Tibial nerve (tissue), 4 donors: ENCODE measurements around the gene OSBPL5. TPM values are rescaled to one million over a fixed set of nuclear protein-coding genes. Genes with fewer than 3 reads are reported as not detected.

Source experiments
- DNase-seq, 2 donors: peaks; one replicate each; pipeline ENCODE4 v3.0.0-alpha.2; 2019; ENCODE audit warnings: low spot score in 2 of 2
- H3K27ac ChIP-seq, 4 donors: fragments of 200-600 bp; sonication (generic) in 3 of 4; one replicate each; pipeline ENCODE4 v1.5.1; 2017 to 2019; ENCODE audit warnings: mild to moderate bottlenecking in 1 of 4
- H3K27me3 ChIP-seq, 2 donors: fragments of 200-600 bp; sonication (generic) in 1 of 2; one replicate each; pipeline versions ENCODE4 v1.5.1 to v1.6.0; 2017 to 2019
- H3K36me3 ChIP-seq, 3 donors: fragments of 200-600 bp; sonication (generic); one replicate each; pipeline ENCODE4 v1.5.1; 2018 to 2019
- H3K4me1 ChIP-seq, 4 donors: fragments of 200-600 bp; sonication (generic) in 3 of 4; one replicate each; pipeline ENCODE4 v1.5.1; 2017 to 2019
- H3K4me3 ChIP-seq, 4 donors: fragments of 200-600 bp; sonication (generic) in 3 of 4; one replicate each; pipeline ENCODE4 v1.5.1; 2017 to 2019; ENCODE audit warnings: mild to moderate bottlenecking in 1 of 4, moderate library complexity in 1 of 4
- H3K9me3 ChIP-seq, 4 donors: fragments of 200-600 bp; sonication (generic) in 3 of 4; one replicate each; pipeline ENCODE4 v1.5.1; 2017 to 2019
- EP300 ChIP-seq, 2 donors: sonication (generic); formaldehyde crosslinking; IDR thresholded peaks; one replicate each; pipeline ENCODE4 v1.6.1; 2017; ENCODE audit warnings: antibody characterized with exemption in 2 of 2, mild to moderate bottlenecking in 1 of 2
- POLR2A ChIP-seq, 2 donors: fragments of 450-650 bp; IDR thresholded peaks; one replicate each; pipeline ENCODE4 v1.6.1; 2017; ENCODE audit warnings: antibody characterized with exemption in 2 of 2, mild to moderate bottlenecking in 2 of 2, moderate library complexity in 2 of 2
- WGBS, 2 donors: methylation state at CpG; one replicate each; pipeline ENCODE4 v1.1.5; 2018; 5-methylcytosine and 5-hydroxymethylcytosine counted together
- total RNA-seq, 4 donors: library from RNA; depleted of rRNA; stranded (reverse); fragments of >200 nt; gene quantifications; one replicate each; pipeline ENCODE4 v1.1.0, GENCODE V29; 2016
- TF ChIP-seq, protein P1 (sequence below), 5 experiments: fragments of 200-600 bp in 3 of 5; fragments of 450-650 bp in 2 of 5; sonication (generic) in 3 of 5; IDR thresholded peaks; one replicate each; pipeline ENCODE4 v1.5.1; 2016 to 2019; ENCODE audit warnings: antibody characterized with exemption in 5 of 5, mild to moderate bottlenecking in 3 of 5, moderate library complexity in 2 of 5

The OSBPL5 gene
- total RNA-seq, 4 donors from 2014 or later = 58.8 to 168 (median 106) TPM

DNA sequence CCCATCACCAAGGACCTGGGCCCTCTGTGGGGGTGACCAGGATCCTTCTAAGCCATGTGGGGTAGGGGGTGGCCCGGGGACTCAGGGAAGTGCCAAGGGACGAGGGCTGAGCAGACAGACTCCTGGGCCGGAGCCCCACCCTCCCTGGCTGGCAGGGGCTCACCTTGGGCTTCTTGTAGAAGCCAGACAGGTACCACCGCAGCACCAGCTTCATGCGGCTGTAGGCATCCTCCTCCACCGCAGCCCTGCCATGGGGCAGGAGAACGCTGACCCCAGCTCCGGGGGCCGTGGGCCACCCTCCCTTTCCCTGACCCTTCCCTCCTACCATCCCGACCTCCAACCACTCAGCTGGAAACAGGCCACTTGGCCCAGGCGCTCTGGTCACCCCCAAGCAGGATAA is 62.0 kb downstream of the OSBPL5 start:
- peak overlapping the region in 1 of 4 donors; percentile 31 for H3K27ac ChIP-seq
- H3K27me3 ChIP-seq = no peaks in the 10 kb centered on the region
- peaks cover 0 to 88% (median 0%) of the 10 kb centered on the region in 3 donors for H3K36me3 ChIP-seq
- H3K4me1 ChIP-seq = no peaks in the 10 kb centered on the region
- no peaks in the 10 kb centered on the region for H3K9me3 ChIP-seq
- H3K4me3 ChIP-seq = no peak overlapping the region
- DNase-seq = no peak
- TF ChIP-seq EP300 (IDR thresholded peaks at IDR 0.05) (no peak), POLR2A (IDR thresholded peaks at IDR 0.05) (no peak)
- TF ChIP-seq, protein P1, sequence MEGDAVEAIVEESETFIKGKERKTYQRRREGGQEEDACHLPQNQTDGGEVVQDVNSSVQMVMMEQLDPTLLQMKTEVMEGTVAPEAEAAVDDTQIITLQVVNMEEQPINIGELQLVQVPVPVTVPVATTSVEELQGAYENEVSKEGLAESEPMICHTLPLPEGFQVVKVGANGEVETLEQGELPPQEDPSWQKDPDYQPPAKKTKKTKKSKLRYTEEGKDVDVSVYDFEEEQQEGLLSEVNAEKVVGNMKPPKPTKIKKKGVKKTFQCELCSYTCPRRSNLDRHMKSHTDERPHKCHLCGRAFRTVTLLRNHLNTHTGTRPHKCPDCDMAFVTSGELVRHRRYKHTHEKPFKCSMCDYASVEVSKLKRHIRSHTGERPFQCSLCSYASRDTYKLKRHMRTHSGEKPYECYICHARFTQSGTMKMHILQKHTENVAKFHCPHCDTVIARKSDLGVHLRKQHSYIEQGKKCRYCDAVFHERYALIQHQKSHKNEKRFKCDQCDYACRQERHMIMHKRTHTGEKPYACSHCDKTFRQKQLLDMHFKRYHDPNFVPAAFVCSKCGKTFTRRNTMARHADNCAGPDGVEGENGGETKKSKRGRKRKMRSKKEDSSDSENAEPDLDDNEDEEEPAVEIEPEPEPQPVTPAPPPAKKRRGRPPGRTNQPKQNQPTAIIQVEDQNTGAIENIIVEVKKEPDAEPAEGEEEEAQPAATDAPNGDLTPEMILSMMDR (IDR thresholded peaks at IDR 0.05) = no peak
- 49 to 53% methylated on average over 11 of the region's 11 CpGs for WGBS, 2 donors

DNA sequence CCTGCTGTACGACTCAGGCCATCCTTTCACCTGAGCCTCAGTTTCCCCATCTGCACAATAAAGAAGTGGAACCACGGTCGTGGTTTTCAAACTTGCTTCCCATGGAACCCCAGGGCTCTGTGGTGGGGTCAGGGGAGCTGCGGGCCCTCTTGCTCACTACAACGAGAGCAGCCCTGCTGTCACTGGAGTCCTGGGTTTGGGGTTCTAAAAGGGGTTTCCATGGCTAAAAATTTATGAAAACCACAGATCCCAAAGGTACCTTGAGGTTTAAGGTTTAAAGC is 62.5 kb downstream of the OSBPL5 start:
- peaks cover 0 to 88% (median 0%) of the 10 kb centered on the region in 3 donors for H3K36me3 ChIP-seq
- no peaks in the 10 kb centered on the region for H3K9me3 ChIP-seq
- peak overlapping the region in 1 of 4 donors; percentile 31 for H3K27ac ChIP-seq
- WGBS, 2 donors = 88 to 94% methylated on average over 5 of the region's 5 CpGs
- H3K27me3 ChIP-seq = no peaks in the 10 kb centered on the region
- no peaks in the 10 kb centered on the region for H3K4me1 ChIP-seq
- H3K4me3 ChIP-seq = no peak overlapping the region
- DNase-seq = no peak
- TF ChIP-seq, protein P1 (IDR thresholded peaks at IDR 0.05) = no peak
- TF ChIP-seq POLR2A (IDR thresholded peaks at IDR 0.05) = no peak
- no peak for TF ChIP-seq EP300 (IDR thresholded peaks at IDR 0.05)

DNA sequence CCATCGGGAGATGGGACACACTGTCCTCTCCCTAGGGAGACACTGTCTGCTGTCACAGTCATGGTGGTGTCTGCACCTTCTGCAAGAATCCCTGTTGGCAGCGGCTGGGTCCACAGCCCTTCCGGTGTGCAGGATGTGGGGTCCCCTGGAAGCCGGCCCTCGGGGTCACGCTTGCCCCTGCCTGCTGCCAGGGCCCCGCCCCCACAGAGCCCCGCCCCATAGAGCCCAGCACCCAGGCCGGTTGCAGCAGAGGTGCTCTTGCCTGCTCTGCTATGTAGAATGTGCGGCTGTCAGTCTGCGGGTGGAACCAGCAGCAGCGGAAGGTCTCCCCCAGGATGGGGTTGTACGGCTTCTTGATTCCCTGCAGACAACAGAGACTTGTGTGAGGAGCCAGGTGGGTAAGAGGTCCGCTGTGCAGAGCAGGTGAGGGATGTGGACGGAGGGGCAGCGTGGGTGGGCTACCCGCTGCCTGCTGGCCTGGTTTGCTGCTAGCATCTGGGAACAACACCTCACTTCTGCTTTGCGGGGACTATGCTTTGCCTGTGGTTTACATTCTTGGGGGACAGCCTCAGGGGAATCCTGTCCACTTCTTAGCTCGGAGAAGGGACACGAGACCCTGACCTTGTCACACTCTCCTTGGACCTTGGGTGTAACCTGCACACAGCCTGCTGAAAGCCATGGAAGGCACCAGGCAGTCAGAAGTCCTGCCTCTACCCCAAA is 63.0 kb downstream of the OSBPL5 start:
- H3K36me3 ChIP-seq = peaks cover 0 to 88% (median 0%) of the 10 kb centered on the region in 3 donors

DNA sequence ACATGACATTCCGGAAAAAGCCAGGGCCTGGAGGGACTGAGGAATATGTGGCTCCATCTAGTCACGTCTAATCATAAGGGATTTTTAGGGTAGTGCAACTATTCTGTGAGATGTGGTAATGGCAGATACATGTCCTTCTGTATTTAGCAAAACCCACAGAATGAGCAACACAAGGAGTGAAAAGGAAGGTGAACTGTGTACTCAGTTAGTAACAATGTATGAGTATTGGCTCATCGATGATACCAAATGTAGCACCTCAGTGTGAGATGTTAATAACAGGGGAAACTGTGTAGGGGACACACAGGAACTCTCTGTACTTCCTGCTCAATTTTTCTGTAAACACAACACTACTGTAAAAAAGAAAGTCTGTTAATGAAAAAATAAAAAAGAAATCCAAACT is 65.9 kb downstream of the OSBPL5 start:
- no peak overlapping the region for H3K4me3 ChIP-seq
- TF ChIP-seq POLR2A (IDR thresholded peaks at IDR 0.05) (no peak), EP300 (IDR thresholded peaks at IDR 0.05) (no peak)
- TF ChIP-seq, protein P1 (IDR thresholded peaks at IDR 0.05) = no peak
- H3K9me3 ChIP-seq = no peaks in the 10 kb centered on the region
- H3K36me3 ChIP-seq = peaks cover 0 to 65% (median 0%) of the 10 kb centered on the region in 3 donors
- peaks cover 0 to 24% (median 8%) of the 10 kb centered on the region in 4 donors for H3K4me1 ChIP-seq
- WGBS, 2 donors = 83 to 88% methylated on average over 3 of the region's 3 CpGs
- DNase-seq = no peak
- H3K27ac ChIP-seq = no peak overlapping the region
- H3K27me3 ChIP-seq = no peaks in the 10 kb centered on the region

More for the DNA sequence above, 63.0 kb downstream of the OSBPL5 start:
- DNase-seq = no peak
- Histone ChIP-seq H3K4me1 (no peaks in the 10 kb centered on the region), H3K27ac (peak overlapping the region in 1 of 4 donors; percentile 31), H3K9me3 (no peaks in the 10 kb centered on the region), H3K4me3 (no peak overlapping the region), H3K27me3 (no peaks in the 10 kb centered on the region)
- TF ChIP-seq EP300 (IDR thresholded peaks at IDR 0.05) = no peak
- TF ChIP-seq, protein P1 (IDR thresholded peaks at IDR 0.05) = no peak
- no peak for TF ChIP-seq POLR2A (IDR thresholded peaks at IDR 0.05)
- WGBS, 2 donors = 86 to 90% methylated on average over 11 to 19 of the region's 20 CpGs

DNA sequence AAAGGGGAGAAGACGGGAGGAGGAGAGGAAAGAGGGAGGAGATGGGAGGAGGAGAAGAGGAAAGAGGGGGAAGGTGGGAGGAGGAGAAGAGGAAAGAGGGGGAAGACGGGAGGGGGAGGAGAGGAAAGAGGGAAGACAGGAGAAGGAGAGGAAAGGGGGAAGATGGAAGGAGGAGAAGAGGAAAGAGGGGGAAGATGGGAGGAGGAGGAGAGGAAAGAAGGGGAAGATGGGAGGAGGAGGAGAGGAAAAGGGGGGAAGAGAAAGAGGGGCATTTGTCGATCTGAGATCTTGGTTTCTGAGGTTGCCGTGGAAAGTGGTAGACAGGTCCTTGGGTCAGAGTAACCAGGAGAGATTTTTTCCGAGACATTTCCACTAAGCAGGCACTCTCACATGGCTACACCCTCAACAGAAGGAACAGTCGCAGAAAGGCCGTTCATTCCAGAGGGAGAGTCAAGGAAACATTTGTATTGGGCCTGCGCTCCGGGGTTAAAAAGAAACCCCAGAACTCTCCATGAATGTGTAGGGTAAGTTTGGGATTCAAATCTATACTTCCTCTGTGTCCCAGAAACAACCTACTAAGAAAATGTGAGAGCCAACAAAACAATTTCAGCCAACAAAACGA is 68.1 kb downstream of the OSBPL5 start:
- 81 to 89% methylated on average over 10 of the region's 10 CpGs for WGBS, 2 donors
- peaks cover 0 to 40% (median 8%) of the 10 kb centered on the region in 4 donors for H3K4me1 ChIP-seq
- no peak for DNase-seq
- peaks cover 0 to 70% (median 0%) of the 10 kb centered on the region in 3 donors for H3K36me3 ChIP-seq
- no peak for TF ChIP-seq EP300 (IDR thresholded peaks at IDR 0.05)
- no peak for TF ChIP-seq POLR2A (IDR thresholded peaks at IDR 0.05)
- TF ChIP-seq, protein P1 (IDR thresholded peaks at IDR 0.05) = no peak
- H3K9me3 ChIP-seq = no peaks in the 10 kb centered on the region
- no peaks in the 10 kb centered on the region for H3K27me3 ChIP-seq
- H3K4me3 ChIP-seq = no peak overlapping the region
- peak overlapping the region in 1 of 4 donors; percentile 74 for H3K27ac ChIP-seq
